RWPE2 (cell line): Measurements from ENCODE around the gene PDIA5.

Experiments used
- ATAC-seq: fragments of 200-7000 bp; cut with Tn5 transposase; 3 replicates; pipeline ENCODE4 v1.9.1; 2021; ENCODE audit warnings: low read depth
- DNase-seq: peaks from one replicate; pipeline ENCODE4 v3.0.0-alpha.2; 2020; ENCODE audit warnings: low spot score
- H3K27ac ChIP-seq: fragments of 450-650 bp; 2 replicates; pipeline ENCODE4 v1.5.1; 2017; ENCODE audit warnings: mild to moderate bottlenecking; ENCODE audit not compliant: poor library complexity, severe bottlenecking
- H3K27me3 ChIP-seq: fragments of 250-450 bp; sonication (Bioruptor Pico); 2 replicates; pipeline ENCODE4 v1.5.1; 2021; ENCODE audit warnings: mild to moderate bottlenecking, moderate library complexity; ENCODE audit not compliant: insufficient read depth, poor library complexity, severe bottlenecking
- H3K36me3 ChIP-seq: fragments of 250-450 bp; sonication (Bioruptor Pico); 2 replicates; pipeline ENCODE4 v1.5.1; 2020; ENCODE audit warnings: low read depth, mild to moderate bottlenecking, moderate library complexity
- H3K4me1 ChIP-seq: fragments of 250-450 bp; sonication (Bioruptor Pico); 2 replicates; pipeline ENCODE4 v1.5.1; 2021; ENCODE audit warnings: mild to moderate bottlenecking, moderate library complexity; ENCODE audit not compliant: insufficient read depth, poor library complexity, severe bottlenecking
- H3K4me3 ChIP-seq: fragments of 250-450 bp; sonication (Bioruptor Pico); 2 replicates; pipeline ENCODE4 v1.5.1; 2021; ENCODE audit warnings: mild to moderate bottlenecking, moderate library complexity; ENCODE audit not compliant: severe bottlenecking
- H3K9me3 ChIP-seq: fragments of 250-450 bp; sonication (Bioruptor Pico); 2 replicates; pipeline ENCODE4 v1.5.1; 2021; ENCODE audit warnings: mild to moderate bottlenecking, moderate library complexity; ENCODE audit not compliant: severe bottlenecking
- TF ChIP-seq, protein P1 (sequence below): fragments of 450-650 bp; IDR thresholded peaks from one replicate; pipeline ENCODE4 v1.5.1; 2017; ENCODE audit warnings: mild to moderate bottlenecking, moderate library complexity; ENCODE audit not compliant: poor library complexity, severe bottlenecking

PDIA5 gene

DNA sequence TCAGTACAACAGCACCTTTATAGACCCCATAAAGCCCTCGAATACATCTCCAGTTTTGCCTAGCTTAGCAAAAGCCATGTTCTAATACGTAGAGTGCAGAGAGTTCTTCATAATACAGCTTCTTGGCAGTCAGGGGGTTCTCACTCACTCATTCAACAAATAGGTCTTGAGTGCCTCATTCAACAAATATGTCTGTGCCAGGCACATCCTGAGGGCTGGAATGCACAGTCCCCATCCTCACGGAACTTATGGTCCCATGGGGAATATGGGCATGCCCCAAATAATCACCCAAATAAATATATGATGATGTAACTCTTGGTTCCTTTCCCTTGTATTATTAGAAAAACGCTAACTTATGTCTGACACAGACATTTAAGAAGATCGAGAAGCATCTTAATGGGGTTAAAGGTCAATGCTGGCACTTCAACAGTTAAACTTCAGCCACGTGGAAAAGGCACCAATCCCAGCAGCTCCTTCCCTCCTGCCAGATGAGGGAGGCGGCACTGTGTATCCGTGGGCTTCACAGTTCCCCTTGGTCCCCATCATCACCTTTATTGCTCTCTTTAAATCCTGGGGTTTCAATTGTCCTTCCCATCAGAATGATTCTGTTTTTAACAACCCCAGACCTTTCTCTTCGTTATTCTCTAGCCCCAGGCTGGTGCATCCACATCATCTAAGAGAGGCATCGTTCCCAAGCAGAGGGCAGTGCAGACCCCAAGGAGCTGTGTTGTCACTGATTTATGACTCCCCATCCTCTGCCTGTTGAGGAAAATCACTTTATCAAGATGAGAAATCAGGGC, 20.4 kb upstream of the PDIA5 start:
- Histone ChIP-seq H3K27ac (no peak overlapping the region), H3K36me3 (no peaks in the 10 kb centered on the region), H3K27me3 (no peaks in the 10 kb centered on the region), H3K9me3 (no peaks in the 10 kb centered on the region), H3K4me1 (no peaks in the 10 kb centered on the region), H3K4me3 (no peak overlapping the region)
- TF ChIP-seq, protein P1, sequence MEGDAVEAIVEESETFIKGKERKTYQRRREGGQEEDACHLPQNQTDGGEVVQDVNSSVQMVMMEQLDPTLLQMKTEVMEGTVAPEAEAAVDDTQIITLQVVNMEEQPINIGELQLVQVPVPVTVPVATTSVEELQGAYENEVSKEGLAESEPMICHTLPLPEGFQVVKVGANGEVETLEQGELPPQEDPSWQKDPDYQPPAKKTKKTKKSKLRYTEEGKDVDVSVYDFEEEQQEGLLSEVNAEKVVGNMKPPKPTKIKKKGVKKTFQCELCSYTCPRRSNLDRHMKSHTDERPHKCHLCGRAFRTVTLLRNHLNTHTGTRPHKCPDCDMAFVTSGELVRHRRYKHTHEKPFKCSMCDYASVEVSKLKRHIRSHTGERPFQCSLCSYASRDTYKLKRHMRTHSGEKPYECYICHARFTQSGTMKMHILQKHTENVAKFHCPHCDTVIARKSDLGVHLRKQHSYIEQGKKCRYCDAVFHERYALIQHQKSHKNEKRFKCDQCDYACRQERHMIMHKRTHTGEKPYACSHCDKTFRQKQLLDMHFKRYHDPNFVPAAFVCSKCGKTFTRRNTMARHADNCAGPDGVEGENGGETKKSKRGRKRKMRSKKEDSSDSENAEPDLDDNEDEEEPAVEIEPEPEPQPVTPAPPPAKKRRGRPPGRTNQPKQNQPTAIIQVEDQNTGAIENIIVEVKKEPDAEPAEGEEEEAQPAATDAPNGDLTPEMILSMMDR = no peak
- 0 out of 3 replicates have a peak, but pooled peaks have one; percentile 33 for ATAC-seq
- no peak for DNase-seq

DNA sequence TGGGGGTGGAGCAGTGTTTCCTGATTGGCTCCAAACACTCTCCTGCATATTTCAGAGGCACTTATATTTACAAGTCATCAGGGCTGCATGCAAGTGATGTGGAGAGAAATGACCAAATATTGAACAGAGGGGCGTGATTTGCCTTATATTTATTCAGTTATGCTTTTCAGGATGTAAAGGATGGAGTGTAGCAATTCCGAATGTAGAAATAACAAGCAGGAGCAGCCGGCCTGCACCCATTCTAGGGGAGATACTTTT, 19.8 kb upstream of the PDIA5 start:
- Histone ChIP-seq H3K36me3 (no peaks in the 10 kb centered on the region), H3K27me3 (no peaks in the 10 kb centered on the region), H3K9me3 (no peaks in the 10 kb centered on the region), H3K4me3 (no peak overlapping the region), H3K4me1 (no peaks in the 10 kb centered on the region), H3K27ac (no peak overlapping the region)
- DNase-seq (no peak), ATAC-seq (no peak)
- TF ChIP-seq, protein P1 = no peak

DNA sequence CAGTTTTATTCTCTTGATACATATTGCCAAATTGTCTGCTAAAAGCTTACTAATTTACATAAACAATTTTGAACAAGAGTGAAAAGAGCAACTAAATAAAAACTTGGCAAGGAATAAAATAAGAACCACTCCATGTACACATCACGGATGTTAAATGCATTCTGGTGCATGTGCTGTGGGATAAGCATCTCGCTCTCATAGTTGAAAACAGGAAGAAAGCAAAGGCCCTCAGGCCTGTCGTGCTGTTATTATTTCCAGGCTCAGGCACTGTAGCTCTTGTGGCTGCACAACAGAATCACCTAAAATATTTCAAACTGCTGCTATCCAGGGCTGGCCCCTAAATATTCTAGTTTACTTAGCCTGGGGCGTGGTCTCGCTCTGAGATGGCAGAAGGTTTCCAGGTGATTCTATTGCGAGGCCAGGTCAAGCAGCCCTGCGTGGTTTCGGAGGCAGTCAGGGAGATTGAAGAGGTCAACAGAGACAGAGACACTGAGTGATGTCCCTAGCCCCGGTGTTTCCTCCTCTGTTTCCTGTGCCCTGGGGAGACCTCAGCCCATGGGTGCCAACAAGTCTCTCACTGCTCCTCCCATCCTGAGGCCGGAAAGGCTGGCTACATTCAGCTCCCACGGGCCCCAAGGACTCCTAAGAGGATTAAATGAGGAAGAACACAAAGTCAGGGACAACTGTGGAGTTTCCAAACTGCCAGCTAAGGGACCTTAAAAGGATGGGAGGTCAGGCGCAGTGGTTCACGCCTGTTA, 18.2 kb upstream of the PDIA5 start:
- TF ChIP-seq, protein P1 = no peak
- no peak overlapping the region for H3K4me3 ChIP-seq
- no peak for ATAC-seq
- DNase-seq = no peak
- H3K27ac ChIP-seq = no peak overlapping the region
- no peaks in the 10 kb centered on the region for H3K36me3 ChIP-seq
- no peaks in the 10 kb centered on the region for H3K4me1 ChIP-seq
- no peaks in the 10 kb centered on the region for H3K9me3 ChIP-seq
- no peaks in the 10 kb centered on the region for H3K27me3 ChIP-seq

DNA sequence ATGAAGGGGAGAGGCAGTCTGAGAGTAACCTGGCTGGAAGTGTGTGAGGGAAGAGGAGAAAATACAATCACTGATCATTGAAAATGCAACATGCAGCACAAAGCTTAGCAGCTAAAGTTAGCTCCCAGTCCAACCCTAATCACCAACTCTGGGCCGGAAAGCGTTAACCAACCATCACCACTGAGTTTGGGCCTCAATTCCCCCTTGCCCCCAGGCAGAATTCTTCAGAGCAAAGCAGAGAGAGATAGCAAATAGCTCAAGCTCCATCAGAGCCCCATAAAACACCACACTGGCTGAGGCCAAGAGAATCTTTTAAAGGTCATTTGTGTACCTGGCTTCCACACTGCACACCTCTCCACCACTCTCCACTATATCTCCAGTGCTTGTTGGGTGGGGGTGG, 16.2 kb upstream of the PDIA5 start:
- H3K36me3 ChIP-seq = no peaks in the 10 kb centered on the region
- TF ChIP-seq, protein P1 = no peak
- no peaks in the 10 kb centered on the region for H3K27me3 ChIP-seq
- H3K27ac ChIP-seq = no peak overlapping the region
- no peak for DNase-seq
- ATAC-seq = no peak
- no peaks in the 10 kb centered on the region for H3K4me1 ChIP-seq
- H3K4me3 ChIP-seq = no peak overlapping the region
- no peaks in the 10 kb centered on the region for H3K9me3 ChIP-seq

DNA sequence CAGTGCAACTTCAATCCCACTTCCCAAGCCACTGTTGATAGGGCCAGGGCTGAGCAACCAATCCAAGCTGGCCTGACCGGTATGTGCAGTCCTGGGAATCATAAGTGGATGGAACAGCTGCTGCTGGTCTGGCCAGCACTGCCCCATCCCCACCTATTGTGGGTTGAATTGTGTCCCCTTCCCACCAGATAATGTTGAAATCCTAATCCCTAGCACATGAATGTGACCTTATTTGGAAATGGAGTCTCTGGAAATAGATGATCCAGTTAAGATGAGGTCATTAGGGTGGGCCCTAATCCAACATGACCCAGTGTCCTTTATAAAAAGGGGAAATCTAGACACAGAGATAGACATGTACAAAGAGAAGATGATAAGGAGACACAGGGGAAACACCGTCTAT, 13.7 kb upstream of the PDIA5 start:
- H3K36me3 ChIP-seq = no peaks in the 10 kb centered on the region
- peaks cover 4% of the 10 kb centered on the region for H3K4me1 ChIP-seq
- H3K27ac ChIP-seq = no peak overlapping the region
- H3K9me3 ChIP-seq = no peaks in the 10 kb centered on the region
- ATAC-seq (no peak), DNase-seq (no peak)
- TF ChIP-seq, protein P1 = no peak
- no peak overlapping the region for H3K4me3 ChIP-seq
- H3K27me3 ChIP-seq = no peaks in the 10 kb centered on the region
